T follicular helper cell (primary cell): ENCODE measurements around the gene PHKG2.

ENCODE experiments used
- DNase-seq: peaks from one replicate; pipeline ENCODE4 v3.0.0-alpha.2; 2020; ENCODE audit warnings: low read depth

PHKG2 gene

GRCh38 chr16:30757316-30757715 is 9.1 kb downstream of the PHKG2 start:
- DNase-seq: no peak

- no peak for DNase-seq
Measured at GRCh38 chr16:30758988-30759491, 10.8 kb downstream of the PHKG2 start.

GRCh38 chr16:30760001-30760559 is 11.9 kb downstream of the PHKG2 start:
- no peak for DNase-seq

GRCh38 chr16:30760577-30761426 is 12.6 kb downstream of the PHKG2 start:
- no peak for DNase-seq

- peak; percentile 21 for DNase-seq
Measured at GRCh38 chr16:30761427-30761927, 13.3 kb downstream of the PHKG2 start.

- peak; percentile 86 for DNase-seq
Measured at GRCh38 chr16:30761928-30762902, 14.0 kb downstream of the PHKG2 start, which contains the start of the genes CFAP119 and RNF40. Gene CFAP119 (minus strand): TSS chr16:30762062. CDS start chr16:30761748, 314 bp downstream. Gene RNF40 (plus strand): TSS chr16:30762322. CDS start chr16:30762546, 224 bp downstream.

- DNase-seq: no peak
Measured at GRCh38 chr16:30762991-30763725, 14.9 kb downstream of the PHKG2 start.

- DNase-seq: no peak
Measured at GRCh38 chr16:30764086-30764485, 15.9 kb downstream of the PHKG2 start.

GRCh38 chr16:30764816-30765465 is 16.7 kb downstream of the PHKG2 start:
- no peak for DNase-seq

- DNase-seq: no peak
Measured at GRCh38 chr16:30766206-30766932, 18.1 kb downstream of the PHKG2 start.

GRCh38 chr16:30766933-30767284 is 18.7 kb downstream of the PHKG2 start:
- DNase-seq: no peak

- DNase-seq: no peak
Measured at GRCh38 chr16:30767767-30768465, 19.7 kb downstream of the PHKG2 start.

- DNase-seq: no peak
Measured at GRCh38 chr16:30768583-30769181, 20.5 kb downstream of the PHKG2 start.

- DNase-seq: no peak
Measured at GRCh38 chr16:30769379-30770089, 21.3 kb downstream of the PHKG2 start.

- no peak for DNase-seq
Measured at GRCh38 chr16:30771726-30772125, 23.5 kb downstream of the PHKG2 start.

GRCh38 chr16:30773826-30774225 is 25.6 kb downstream of the PHKG2 start:
- no peak for DNase-seq

- DNase-seq: no peak
Measured at GRCh38 chr16:30774367-30775130, 26.3 kb downstream of the PHKG2 start.

GRCh38 chr16:30775131-30775391 is 26.8 kb downstream of the PHKG2 start:
- no peak for DNase-seq
